DMS153 (cell line): Measurements from ENCODE around the gene PRKAA1.
A peak's percentile ranks its signal among the peaks of the same experiment; 100 is the strongest.

ENCODE experiments used
- DNase-seq: peaks from one replicate; lab custom pipeline; 2025; lab: John Stamatoyannopoulos, UW

PRKAA1 gene

DNA sequence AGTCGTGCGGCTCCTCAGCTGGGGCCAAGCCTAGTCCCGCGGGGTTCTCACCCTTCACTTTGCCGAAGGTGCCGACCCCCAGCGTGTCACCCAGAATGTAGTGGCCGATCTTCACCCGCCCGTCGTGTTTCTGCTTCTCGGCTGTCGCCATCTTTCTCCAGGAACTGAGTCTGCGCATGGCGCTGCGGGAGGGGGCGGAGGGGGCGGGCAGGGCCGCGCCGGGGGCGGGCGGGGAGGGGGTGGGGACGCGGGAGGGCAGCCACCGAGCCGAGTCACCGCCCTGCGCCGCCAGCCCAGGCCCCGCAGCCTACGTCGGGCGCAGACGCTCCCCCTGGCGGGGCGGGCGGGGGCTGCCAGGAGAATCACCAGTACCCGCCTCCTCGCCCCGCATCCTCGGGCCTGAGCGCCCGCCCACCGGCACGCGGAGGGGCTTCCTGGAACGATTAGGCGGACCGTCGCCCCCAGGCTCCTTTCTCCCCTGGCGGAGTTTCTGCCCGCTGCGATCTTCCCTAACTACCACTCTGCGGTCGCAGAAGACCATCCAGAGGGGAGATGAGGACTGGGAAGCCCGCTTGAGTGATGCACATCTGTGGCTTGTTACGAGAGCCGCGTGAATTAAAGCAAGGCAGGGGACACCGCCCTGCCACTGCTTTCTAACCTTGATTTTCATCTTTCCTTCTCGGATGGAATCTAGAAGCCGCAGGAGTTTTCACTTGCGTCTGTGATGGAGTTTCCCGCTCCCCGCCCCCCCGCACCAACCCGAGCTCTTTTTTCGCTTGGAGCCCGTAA, at the start of gene PRKAA1:
PRKAA1 (minus strand) TSS at position 363 of the 789 bp plus-strand sequence; CDS start at position 178, 185 bp downstream.
- DNase-seq, result peak; percentile 82

DNA sequence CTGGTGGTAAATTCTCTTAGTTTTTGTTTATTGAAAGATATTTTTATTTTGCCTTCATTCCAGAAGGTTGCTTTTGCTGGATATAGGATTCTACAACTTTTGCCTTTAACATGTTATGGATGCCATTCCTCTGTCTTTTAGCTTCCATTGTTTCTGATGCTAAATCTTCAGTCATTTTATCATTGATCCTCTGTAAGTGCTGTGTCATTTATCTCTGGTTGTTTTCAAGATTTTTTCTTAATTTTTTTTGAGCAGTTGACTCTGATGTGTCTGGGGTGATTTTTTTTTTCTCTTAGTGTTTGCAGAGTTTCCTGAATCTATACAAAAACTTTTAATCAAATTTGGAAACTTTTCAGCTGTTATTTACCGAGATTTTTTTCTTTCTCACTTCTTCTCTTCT, 49.4 kb upstream of the PRKAA1 start:
- DNase-seq, result no peak

DNA sequence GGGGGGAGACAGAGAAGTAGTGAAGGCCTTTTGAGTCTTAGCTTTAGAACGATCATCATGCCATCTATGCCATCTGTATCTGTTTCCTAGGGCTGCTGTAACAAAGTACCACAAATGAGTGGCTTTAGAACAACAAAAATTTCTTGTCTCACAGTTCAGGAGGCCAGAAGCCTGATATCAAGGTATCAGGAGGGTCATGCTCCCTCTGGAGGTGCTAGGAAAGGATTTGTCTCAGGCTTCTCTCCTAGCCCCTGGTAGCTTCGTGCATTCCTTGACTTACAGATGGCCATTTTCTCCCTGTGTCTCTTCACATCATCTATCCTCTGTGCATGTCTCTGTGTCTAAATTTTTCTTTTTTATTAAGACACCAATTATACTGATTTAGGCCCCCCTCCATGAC, 48.2 kb upstream of the PRKAA1 start:
- DNase-seq, result no peak

DNA sequence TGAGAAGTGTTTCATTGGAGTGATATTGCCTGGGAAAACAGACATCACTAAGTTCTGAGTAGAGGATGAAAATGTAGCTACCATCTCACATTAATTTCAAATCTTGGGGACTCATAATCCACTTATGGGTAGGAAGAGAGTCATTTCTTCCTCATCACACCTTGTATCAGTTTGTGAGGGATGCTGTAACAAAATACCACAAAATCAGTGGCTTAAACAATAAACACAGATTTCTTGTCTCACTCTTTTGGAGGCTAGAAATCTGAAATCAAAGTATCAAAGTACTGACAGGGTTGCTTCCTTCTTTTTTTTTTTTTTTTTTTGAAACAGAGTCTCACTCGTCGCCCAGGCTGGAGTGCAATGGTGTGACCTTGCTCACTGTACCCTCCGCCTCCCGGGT, 46.4 kb upstream of the PRKAA1 start:
- DNase-seq, result no peak

DNA sequence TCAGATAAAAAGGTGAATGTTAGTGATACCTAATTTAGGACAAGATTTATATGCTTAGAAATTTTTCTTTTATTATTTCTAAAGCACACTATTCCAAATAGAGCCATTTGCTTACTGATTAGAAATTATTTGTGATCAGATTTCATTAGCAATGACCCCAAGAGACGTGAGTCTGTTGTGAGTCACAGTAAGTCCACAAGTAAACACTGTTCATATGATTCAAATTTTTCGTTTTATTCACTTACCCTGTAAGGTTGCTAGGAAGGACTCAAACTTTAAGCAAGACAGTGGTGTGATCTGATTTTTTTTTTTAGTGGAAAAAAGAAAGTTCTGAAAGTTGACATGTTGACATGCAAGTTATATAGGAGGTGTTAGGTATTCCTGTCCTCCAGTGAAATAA, 44.2 kb upstream of the PRKAA1 start:
- no peak for DNase-seq

DNA sequence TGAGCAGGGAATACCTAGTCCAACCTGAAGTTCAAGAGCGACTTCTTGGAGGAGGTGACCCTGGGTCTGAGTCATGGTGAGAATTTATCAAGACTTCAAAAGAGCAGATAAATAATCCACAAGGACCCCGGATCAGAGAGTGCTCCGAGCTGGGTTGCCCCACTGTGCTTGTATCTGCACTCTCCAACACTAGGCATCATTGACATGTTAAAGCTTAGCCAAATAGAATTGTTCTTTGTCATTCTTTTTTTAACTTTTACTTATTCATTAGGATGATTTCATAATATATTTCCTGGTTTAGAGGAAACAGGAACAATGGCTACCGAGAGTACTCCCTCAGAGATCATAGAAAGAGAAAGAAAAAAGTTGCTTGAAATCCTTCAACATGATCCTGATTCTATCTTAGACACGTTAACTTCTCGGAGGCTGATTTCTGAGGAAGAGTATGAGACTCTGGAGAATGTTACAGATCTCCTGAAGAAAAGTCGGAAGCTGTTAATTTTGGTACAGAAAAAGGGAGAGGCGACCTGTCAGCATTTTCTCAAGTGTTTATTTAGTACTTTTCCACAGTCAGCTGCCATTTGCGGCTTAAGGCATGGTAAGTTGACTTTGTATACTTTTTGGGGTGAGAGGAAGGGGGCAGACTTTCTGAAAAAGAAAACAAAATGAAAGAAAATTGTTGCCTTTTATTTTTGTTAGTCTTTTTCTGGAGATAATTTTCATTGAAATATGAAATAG, 43.1 kb upstream of the PRKAA1 start, which contains the start of gene CARD6:
CARD6 (plus strand) TSS at position 300 of the 738 bp plus-strand sequence; CDS start at position 316, 16 bp downstream.
- DNase-seq, result peak; percentile 50

DNA sequence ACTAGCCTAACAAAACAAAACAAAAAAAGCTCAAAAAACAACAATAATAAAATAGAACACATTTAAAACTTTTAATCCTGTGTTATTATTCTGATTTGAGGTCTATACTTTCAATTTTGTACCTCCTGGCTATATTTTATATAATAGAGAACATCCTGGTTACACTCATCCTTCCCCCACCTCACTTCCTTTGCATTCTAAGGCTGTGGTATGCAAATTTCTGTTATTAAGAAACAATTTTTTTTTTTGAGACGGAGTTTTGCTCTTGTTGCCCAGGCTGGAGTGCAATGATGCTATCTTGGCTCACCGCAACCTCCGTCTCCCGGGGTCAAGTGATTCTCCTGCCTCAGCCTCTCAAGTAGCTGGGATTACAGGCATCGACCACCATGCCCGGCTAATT, 39.9 kb upstream of the PRKAA1 start:
- no peak for DNase-seq

DNA sequence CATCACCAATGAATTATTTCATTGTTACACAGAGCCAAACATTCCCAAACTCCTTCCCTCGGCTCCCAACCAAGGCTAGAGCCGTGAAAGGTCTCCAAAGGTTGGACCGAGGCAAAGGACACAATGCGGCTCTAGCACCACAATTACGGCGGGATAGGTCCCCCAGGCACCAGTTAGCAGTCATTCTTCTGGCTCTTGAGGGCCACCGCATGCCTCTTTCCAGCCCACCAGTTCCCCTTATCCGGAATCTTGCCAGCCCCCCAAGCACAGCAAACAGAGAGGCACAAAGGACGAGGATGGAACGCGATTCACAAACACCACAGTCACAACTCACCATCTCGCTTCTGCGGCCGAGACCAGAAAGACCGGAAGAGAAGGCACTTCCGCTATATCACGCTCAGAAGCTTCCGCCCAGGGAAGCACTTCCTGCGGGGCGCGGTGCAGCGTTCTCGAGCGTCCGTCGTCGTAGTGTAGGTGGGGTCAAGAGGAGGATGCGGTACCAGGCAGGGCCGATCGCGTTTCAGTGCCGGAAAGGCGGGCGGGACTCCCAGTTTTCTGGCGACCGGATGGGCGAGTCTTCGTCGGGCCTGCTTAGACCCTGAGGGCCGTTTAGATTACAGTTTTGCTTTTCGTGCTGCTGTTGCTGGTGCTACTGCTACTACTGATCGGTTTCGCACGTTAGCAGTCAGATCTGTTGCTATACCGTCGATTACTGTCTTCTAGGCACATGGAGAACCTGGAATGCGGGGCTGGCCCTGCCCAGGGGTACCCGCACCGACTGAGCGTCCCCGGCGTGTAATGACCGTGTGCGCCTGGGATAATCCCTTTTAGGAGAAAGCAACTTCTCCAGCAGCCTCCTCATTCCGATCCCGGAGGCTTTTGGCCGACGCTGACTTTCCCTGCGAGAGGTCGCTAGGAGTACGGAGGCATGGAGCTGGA, 36.9 kb upstream of the PRKAA1 start, which contains the start of gene RPL37:
RPL37 (minus strand) TSS at position 374 of the 939 bp plus-strand sequence; CDS start at position 337, 37 bp downstream.
- DNase-seq, result peak; percentile 98

DNA sequence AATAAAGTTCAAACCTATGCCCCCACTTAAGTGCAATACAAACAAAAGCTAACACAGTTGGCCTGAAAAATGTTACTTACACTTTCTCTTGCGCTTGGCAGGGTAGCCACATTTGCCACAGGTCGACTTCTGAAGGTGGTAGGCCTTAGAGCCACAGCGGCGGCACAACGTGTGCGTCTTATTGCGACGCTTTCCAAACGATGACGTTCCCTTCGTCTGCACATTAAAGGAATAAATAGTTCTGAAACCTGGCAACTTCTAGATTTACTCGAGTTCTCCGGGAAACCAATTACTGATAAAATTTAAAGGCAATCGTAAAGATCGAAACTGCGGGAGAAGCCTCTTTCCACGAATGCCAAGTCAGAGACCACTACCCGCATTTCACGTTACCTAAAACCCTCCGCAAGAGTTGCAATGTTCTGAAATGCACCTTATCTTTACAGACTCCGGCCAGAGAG, 36.2 kb upstream of the PRKAA1 start:
- DNase-seq, result no peak

DNA sequence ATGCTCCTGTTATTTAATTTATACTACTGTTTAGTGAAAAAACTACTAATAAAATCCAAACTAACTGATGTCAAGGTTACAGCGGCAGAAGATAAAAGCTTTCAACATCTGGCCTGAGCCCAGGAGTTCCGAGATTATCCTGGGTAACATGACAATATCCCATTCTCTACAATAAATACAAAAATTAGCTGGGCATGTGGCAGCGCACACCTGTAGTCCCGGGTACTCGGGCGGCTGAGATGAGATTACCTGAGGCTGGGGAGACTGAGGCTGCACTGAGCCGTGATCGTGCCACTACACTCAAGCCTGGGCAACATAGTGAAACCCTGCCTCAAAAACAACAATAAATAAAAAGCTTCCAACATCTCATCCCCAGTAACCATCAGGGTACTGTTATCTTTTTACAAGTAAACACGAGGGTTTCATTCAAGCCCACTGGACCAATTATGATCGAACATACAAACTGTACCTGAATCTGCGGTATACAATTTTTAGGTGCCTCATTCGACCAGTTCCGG, 35.6 kb upstream of the PRKAA1 start:
- DNase-seq, result no peak

DNA sequence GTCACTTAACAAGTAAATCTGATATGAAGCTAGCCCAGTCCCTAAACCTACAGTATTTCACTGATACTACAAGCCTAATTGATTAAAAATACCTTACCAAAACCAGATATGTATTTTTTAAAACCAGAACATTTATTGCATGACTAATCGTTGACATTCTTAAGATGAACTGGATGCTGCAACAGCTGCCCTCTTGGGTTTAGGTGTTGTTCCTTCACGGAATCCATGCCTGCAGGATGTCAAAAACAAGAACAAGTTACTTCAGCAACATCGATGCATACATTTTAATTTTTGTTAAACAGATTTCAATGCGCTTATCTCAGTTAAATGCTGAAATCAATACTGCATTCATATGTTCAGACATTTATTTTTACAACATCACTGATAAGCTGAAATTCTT, 34.2 kb upstream of the PRKAA1 start:
- DNase-seq, result no peak

DNA sequence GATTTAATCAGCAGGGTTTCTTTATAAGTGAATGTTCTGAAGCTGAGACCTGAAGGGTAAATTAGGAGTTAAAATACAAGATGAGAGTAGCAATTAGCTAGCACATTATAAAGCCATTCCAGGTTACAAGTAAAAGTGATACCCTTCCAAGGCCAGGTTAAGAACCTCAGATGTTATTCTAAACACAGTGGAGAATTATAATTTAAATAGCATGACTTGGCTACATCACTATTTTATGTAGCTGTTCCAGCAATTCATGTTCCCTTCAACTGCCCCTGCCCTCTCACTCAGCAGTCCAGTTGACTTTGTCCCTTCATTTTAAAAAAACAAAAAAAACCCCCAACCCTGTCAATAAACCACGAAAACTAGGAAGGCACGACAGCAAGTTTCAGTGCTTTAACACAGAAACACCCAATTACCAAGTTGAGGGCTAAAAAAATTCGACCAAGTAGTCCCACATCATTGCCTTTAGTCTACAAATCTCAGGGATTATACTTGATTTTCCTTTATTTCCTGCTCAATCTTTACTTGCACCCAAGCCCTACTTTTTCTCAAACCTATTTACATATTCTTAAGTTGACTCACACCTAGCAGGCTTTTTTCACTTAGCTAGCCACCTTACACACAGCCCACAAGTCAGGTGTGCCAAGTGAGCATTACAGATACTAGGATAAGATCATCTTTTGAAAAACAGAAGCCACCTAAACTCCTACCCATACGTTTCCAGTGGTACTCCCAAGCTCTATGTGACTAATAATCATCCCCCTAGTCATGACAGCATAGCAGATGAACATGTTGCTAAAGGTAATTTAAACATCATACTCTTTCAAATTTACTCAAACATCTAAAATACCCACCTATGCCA, 33.4 kb upstream of the PRKAA1 start:
- no peak for DNase-seq

DNA sequence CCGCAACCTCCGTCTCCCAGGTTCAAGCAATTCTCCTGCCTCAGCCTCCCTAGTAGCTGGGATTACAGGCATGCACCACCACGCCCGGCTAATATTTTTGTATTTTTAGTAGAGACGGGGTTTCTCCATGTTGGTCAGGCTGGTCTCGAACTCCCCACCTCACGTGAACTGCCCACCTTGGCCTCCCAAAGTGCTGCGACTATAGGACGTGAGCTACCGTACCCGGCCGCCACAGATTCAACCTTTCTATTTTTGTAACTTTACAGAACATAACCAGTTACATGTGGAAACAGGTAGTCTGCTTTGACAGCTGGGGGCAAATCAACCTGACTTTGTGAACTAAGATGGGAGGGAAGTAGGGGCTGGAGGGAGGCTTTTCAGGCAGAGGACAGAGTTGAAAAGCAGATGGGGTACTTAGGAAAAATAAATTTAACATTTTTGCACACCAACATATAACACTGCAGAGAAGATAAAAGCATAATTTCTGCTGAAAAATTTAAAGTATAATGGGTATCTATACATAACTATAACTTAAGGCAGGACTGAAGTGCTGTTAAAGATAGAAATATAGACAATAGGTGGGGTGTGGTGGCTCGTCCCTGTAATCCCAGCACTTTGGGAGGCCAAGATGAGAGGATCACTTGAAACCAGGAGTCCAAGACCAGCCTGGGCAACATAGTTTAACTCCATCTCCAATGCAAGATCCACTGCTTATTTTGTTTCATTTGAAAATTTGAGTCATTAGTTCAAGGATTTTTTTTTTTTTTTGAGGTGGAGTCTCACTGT, 31.8 kb upstream of the PRKAA1 start:
- DNase-seq, result no peak

DNA sequence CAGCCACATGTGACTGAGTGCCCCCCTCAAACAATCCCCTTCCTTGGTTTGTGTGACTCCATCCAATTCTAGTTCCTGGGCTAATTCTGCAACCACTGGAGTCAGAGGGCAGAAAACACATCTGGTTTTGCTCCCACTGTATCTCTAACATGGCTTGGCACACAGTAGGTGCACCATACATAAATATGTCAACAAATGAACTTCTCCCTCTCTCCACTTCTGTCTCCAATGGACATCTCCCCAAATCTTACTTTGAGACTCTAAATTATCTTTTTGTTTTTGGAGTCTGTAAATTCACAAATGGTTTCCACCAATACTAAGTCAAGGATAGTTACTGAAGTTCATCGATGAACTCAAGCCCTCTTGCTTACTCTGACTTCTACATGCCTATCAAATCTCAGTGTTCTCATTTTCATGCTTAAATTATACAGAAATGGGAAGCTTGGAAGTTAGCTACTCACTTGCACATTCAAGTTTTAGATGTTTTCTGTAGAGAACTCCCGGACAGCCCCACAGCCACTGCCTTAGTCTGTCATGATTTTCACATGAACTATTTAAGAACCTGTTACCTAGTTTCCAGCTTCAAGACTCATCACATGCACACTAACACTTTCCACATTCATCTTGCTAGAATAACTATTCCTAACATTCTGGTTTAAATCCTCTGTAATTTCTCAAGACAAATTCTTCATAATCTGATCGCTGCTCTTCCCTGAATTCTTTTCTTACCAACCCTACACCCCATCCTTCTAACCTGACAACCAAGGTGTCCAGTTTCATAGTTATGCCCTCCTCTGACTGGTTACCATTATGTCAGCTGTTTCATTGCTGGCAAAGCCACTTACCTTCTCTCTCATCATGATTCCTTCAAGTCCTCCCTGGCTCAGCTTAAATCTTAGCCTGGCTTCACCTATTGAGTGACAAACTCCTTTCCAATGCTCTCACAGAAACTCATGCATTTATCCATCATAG, 30.8 kb upstream of the PRKAA1 start:
- DNase-seq, result no peak

DNA sequence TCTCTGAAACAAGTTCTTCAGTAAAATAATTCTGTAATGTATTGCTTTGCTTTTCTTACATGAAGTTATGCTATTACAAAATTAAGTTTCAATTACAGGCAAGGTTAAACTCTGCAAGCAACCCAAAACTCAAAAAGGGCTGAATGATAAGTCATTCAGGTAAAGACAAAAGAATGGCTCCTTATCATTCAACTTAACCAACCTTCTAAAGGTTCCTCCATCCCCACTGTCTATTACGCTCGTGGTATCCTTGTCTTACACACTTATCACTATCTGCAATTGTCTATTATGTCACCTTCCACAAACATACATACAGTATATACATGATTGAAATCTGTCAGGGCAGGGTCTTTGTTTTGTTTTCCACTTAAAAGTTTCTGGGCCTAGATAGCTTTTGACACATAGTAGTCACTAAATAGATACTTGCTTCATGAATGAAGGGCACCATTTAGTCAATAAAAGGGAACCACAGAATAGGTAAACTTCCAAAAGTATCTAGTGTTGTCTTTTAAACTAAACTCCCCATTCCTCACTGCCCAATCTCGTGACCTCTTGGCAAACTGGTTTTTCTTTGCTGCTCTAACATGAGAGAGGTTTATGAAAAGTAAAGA, 30.0 kb upstream of the PRKAA1 start:
- no peak for DNase-seq

DNA sequence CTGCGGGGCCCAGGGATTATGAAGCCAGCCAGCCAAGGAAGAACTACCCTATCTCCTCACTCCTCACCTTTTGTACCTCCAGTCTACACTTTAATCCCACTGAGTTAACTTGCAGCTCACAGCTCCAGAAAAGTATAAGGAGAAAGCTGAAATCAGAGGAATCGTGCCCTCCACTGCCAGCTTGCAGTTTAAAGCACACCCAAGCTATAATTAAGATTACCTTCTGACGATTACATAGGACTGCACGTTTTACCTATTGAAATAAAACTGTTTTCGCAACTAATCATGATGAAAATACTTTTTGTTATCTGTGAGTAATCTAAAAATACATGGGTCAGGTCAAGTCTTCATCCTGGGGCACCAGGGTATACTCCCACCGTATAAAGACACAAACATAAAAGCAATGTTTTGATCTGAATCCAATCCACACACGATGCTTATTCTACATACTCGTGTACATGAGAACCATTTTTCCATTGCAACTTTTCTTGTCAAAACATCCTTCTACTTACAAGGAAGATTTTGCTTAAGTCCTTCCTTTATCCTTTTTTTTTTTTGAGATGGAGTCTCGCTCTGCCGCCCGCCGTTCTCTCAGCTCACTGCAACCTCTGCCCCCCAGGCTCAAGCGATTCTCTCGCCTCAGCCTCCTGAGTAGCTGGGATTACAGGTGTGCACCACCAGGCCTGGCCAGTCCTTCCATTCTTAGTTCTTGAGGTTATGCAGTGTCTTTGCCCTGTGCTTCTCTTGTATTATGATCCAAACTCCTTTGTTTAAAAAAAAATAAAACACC, 29.2 kb upstream of the PRKAA1 start:
- no peak for DNase-seq

DNA sequence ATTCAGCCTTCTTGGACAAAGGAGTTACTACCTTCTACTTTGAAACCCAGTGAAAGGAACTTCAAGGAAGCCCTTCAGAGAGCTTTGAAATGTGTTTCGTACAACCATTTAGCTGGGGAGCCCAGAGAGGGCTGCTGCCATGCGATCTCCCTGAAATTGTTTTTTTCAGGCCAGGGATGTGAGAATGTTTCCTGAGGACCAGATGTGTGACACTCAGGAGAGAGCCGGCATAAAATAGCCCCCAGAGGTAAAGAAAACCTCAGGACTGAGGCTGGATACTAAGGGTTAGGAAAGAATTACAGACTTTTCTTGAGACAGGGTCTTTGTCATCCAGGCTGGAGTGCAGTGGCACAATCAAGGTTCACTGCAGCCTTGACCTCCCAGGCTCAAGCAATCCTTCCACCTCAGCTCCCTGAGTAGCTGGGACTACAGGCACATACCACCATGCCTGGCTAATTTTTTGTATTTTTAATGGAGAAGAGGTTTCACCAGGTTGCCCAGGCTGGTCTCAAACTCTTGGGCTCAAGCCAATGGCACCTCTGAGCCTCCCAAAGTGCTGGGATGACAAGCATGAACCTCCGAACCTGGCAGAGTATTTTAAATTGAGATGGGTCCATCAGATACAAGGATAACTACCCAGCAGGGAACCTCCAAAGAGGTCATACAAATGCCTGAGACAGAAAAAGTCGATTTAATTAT, 28.5 kb upstream of the PRKAA1 start:
- no peak for DNase-seq
